Vagina (tissue), 2 donors: ENCODE data around the gene TXNRD1.

Source experiments
- CTCF ChIP-seq, 3 experiments: fragments of 450-650 bp in 2 of 3; fragments of 200-600 bp in 1 of 3; sonication (generic) in 1 of 3; IDR thresholded peaks; one replicate each; pipeline ENCODE4 v1.5.1; 2017 to 2019; ENCODE audit warnings: antibody characterized with exemption in 3 of 3, mild to moderate bottlenecking in 2 of 3, moderate library complexity in 2 of 3
- POLR2A ChIP-seq, 2 donors: fragments of 450-650 bp; IDR thresholded peaks; one replicate each; pipeline ENCODE4 v1.6.1; 2017; ENCODE audit warnings: antibody characterized with exemption in 2 of 2, mild to moderate bottlenecking in 2 of 2, moderate library complexity in 2 of 2
- POLR2AphosphoS5 ChIP-seq, 2 donors: sonication (generic); formaldehyde crosslinking; IDR thresholded peaks; one replicate each; pipeline ENCODE4 v1.9.0; 2017; ENCODE audit warnings: antibody characterized with exemption in 2 of 2, mild to moderate bottlenecking in 2 of 2, low read depth in 1 of 2; ENCODE audit not compliant: insufficient read depth in 1 of 2

DNA sequence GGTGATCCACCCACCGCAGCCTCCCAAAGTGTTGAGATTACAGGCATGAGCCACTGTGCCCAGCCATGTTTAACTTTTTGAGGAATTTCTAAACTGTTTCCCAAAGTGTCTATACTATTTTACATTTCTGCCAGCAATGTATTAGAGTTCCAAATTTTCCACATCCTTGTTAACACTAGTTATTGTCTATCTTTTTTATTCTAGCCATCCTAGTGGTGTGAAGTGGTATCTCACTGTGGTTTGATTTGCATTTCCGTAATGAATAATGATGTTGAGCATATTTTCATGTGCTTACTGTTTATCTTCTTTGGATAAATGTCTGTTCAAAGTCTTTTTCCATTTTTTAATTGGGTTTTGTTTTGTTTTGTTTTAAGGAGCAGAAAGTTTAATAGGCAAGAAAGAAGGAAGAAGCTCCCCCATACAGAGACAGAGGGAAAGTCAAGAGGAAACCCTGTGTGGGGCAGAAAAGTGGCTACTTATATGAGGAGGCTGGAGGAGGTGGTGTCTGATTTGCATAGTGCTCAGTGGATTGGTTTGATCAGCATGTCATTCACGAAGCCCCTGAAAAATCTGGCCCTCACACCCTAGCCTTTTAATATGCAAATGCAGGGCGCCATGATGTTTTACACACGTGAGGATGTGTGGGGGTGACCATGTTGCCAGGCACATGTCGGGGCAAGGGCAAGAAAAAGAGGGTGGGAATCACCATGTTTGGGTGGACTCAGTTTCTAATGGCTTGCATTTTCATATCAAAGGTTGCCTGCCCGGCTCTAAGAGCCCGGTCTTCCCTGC is 14.9 kb downstream of the TXNRD1 start:
- no peak for TF ChIP-seq CTCF (IDR thresholded peaks at IDR 0.05)
- no peak for TF ChIP-seq POLR2A (IDR thresholded peaks at IDR 0.05)
- TF ChIP-seq POLR2AphosphoS5 (IDR thresholded peaks at IDR 0.05; ENCODE audit: insufficient read depth in 1 of 2, low read depth in 1 of 2): no peak
